Measurements from ENCODE around the gene OTOS. TPM values are rescaled to one million over a fixed set of nuclear protein-coding genes. Genes with fewer than 3 reads are reported as not detected.

Gene OTOS
- total RNA-seq, 1 experiment from 2014 or later, result not detected

- Histone ChIP-seq H3K4me2 (ENCODE audit: low read length) (no peak overlapping the region), H4K20me1 (ENCODE audit: insufficient read depth) (no peaks in the 10 kb centered on the region), H3K27me3 (ENCODE audit: insufficient read depth, low read length) (0 out of 2 replicates have a peak, but pooled peaks cover 6% of the 10 kb centered on the region), H3K79me2 (ENCODE audit: insufficient read depth, low read length) (no peaks in the 10 kb centered on the region), H3K36me3 (ENCODE audit: control insufficient read depth in 1 of 2, insufficient read depth in 2 of 2, low read length in 2 of 2) (no peaks in the 10 kb centered on the region), H3K4me3 (replicated peaks in 1 of 2; ENCODE audit: low read depth in 1 of 2, low read length in 2 of 2) (no peak overlapping the region), H3K9me2 (ENCODE audit: insufficient read depth) (no peaks in the 10 kb centered on the region), H3K9ac (ENCODE audit: low read length) (no peak overlapping the region), H3K27ac (ENCODE audit: low read depth, low read length) (no peak overlapping the region), H2AFZ (ENCODE audit: low read depth, low read length, poor library complexity, severe bottlenecking) (no peak overlapping the region), H3K4me1 (ENCODE audit: control insufficient read depth in 1 of 2, insufficient read depth in 2 of 2, low read length in 2 of 2) (no peaks in the 10 kb centered on the region), H3K9me3 (ENCODE audit: control insufficient read depth in 1 of 2, insufficient read depth in 1 of 2, low read depth in 1 of 2, low read length in 2 of 2) (no peaks in the 10 kb centered on the region)
- ATAC-seq (no peak), DNase-seq (ENCODE audit: low read depth, low spot score) (no peak)
- intact Hi-C loops (cut with micrococcal nuclease), result no loop called here
- ChIA-PET RAD21 (ENCODE audit: low non-redundant PET in 1 of 2, low total read pairs in 2 of 2, uncharacterized antibody in 2 of 2, unreplicated experiment in 2 of 2) (no interaction called here), CTCF (no interaction called here), POLR2A (no interaction called here)
- TF ChIP-seq ZBTB33 (IDR thresholded peaks at IDR 0.05; ENCODE audit: extremely low read depth, insufficient replicate concordance, low read length), result no peak
- no peak for TF ChIP-seq REST (IDR thresholded peaks at IDR 0.05; ENCODE audit: low read depth)
- no peak for TF ChIP-seq POLR2A (IDR thresholded peaks at IDR 0.05; ENCODE audit: borderline replicate concordance, extremely low read depth, insufficient read depth, insufficient read length)
- TF ChIP-seq CTCF (IDR thresholded peaks at IDR 0.05 in 2 of 3, conservative IDR thresholded peaks at IDR 0.05 in 1 of 3; ENCODE audit: borderline replicate concordance in 1 of 3, insufficient read depth in 1 of 3, low read depth in 2 of 3, low read length in 2 of 3), result no peak
- no peak for TF ChIP-seq ATF3 (IDR thresholded peaks at IDR 0.05)
- TF ChIP-seq ZFX (IDR thresholded peaks at IDR 0.05), result no peak
- no peak for TF ChIP-seq FOSL1 (IDR thresholded peaks at IDR 0.05; ENCODE audit: low read depth)
- no peak for TF ChIP-seq EGR1 (IDR thresholded peaks at IDR 0.05; ENCODE audit: low read depth)
- TF ChIP-seq MAX (IDR thresholded peaks at IDR 0.05), result no peak
- no TSS peak for BruUV-seq (replicated peaks)
Measured at GRCh38 chr2:240155745-240156390, 15.4 kb upstream of the OTOS start.

Measured in HCT116 (cell line).